Cardiac fibroblast (primary cell): Measurements from ENCODE around the gene GCN1.
A peak's percentile ranks its signal among the peaks of the same experiment; 100 is the strongest.
"Not testable (repeated sequence)": the region's sequence is repeated elsewhere in the genome, so short reads cannot be mapped to it uniquely, and the experiment has no call there.

ENCODE experiments used
- DNase-seq, 2 donors: peaks; one replicate each; pipeline versions ENCODE4 v3.0.0 to v3.0.0-alpha.2; 2010; ENCODE audit warnings: low read depth in 2 of 2
- H3K4me3 ChIP-seq, 2 donors: replicated peaks in 1 of 2; 1 replicate in 1 of 2; 2 replicates in 1 of 2; pipeline ENCODE4 v1.5.1; 2011; ENCODE audit warnings: low read depth in 2 of 2, low read length in 2 of 2, mild to moderate bottlenecking in 2 of 2, moderate library complexity in 1 of 2
- CTCF ChIP-seq: IDR thresholded peaks from one replicate; pipeline ENCODE4 v1.5.1; 2011; ENCODE audit warnings: low read depth, mild to moderate bottlenecking, low read length, inconsistent platforms

The GCN1 gene

DNA sequence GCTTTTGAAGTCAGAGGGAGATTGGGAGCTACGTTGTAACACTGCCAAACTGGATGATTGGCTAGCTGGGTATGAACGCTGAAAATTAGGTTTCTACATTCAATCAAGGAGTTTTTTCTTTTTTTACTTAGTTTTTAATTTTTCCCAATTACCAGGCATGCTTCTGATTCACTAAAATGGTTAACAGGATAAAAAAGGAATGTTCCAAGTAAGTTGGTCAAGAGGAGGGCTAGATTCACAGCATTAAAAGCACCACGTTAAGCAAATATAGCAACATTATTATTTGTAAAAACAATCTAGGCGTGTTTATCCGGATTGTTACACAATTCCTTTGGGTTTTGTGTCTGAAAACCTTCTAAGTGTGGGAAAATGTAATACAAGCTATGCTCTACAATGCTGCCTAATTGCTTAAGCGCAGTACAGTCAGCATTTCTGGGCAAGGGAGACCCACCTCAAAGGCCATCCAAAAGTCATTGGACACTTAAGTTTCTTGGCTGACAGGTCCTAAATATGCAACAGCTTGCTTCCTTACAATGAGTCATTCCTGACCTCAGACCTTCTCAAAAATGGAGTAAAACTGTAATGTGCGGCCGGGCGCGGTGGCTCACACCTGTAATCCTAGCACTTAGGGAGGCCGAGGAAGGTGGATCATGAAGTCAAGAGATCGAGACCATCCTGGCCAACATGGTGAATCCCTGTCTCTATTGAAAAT lies 5.2 kb upstream of the GCN1 start:
- no peak for TF ChIP-seq CTCF
- peak overlapping the region; percentile 91 to 97 for H3K4me3 ChIP-seq
- peak; percentile 96 to 97 for DNase-seq

DNA sequence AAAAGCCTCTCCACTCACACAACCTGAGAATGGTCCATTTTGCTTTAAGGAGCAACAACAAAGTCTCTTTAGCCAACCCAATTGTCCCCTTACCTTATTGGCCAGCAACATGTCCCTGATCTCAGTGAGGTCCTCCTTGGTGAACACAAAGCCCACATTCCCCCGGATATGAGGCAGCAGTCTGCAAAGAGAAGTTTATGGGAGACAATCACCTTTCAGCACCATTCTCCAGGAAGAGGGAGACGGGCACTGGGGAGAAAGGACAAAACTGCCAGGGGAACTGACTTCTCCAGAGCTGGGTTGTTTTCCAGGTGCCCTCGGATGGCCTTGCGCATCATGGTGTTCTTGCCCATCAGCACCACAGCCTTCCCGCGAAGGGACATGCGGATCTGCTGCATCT lies 4.5 kb upstream of the GCN1 start:
- peak overlapping the region; percentile 91 to 97 for H3K4me3 ChIP-seq
- DNase-seq = no peak
- no peak for TF ChIP-seq CTCF

GRCh38 chr12:120197542-120197887 lies 3.0 kb upstream of the GCN1 start:
- no peak overlapping the region for H3K4me3 ChIP-seq
- DNase-seq = no peak
- no peak for TF ChIP-seq CTCF

DNA sequence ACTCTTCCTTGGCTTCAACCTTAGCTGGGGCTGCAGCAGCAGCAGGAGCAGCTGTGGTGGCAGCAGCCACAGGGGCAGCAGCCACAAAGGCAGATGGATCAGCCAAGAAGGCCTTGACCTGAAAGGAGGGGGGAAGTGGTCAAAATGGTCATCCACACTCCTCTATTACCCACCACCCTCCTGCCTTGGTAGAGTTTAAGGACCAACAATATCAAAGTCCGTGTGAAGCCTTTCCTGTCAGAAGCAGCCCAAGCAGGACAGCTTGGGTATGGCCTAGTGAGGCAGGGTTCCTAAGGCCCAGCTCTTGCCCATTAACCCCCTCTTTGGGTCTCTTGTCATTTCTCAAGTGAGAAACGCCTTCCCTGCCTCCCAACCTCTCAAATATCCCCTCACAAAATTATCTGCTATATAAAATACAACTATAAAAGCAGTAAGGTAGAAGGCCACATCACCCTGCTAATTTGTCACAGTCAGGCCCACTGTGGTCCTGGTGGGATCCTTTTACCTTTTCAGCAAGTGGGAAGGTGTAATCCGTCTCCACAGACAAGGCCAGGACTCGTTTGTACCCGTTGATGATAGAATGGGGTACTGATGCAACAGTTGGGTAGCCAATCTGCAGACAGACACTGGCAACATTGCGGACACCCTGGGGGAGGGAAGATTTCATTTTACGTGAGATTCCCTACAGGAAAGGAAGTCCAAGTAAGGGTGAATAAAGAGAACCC lies 2.5 kb upstream of the GCN1 start:
- H3K4me3 ChIP-seq = not testable (repeated sequence)

GRCh38 chr12:120196363-120196762 lies 1.8 kb upstream of the GCN1 start:
- no peak for TF ChIP-seq CTCF

More for the DNA sequence above, 2.5 kb upstream of the GCN1 start:
- not testable (repeated sequence) for DNase-seq

DNA sequence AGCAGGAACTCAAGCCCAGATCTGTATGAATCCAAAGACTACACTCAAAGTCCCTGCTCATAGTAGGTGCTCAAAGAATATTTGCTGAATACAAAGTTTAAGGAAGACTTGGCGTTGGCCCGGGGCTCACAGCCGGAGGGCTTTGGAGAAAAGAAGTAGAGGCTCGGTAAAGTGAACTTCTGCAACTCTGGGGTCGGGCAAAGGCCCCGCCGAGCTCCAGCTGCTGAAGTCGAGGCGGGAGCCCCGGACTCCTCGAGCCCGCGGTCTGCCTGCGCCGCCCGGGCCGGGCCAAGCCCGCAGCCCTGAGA lies 335 bp downstream of the GCN1 start:
- peak overlapping the region; percentile 71 to 86 for H3K4me3 ChIP-seq
- TF ChIP-seq CTCF = no peak
- peak in 1 of 2 donors; percentile 22 for DNase-seq

More at GRCh38 chr12:120196363-120196762, 1.8 kb upstream of the GCN1 start:
- H3K4me3 ChIP-seq = no peak overlapping the region
- peak in 1 of 2 donors; percentile 12 for DNase-seq

DNA sequence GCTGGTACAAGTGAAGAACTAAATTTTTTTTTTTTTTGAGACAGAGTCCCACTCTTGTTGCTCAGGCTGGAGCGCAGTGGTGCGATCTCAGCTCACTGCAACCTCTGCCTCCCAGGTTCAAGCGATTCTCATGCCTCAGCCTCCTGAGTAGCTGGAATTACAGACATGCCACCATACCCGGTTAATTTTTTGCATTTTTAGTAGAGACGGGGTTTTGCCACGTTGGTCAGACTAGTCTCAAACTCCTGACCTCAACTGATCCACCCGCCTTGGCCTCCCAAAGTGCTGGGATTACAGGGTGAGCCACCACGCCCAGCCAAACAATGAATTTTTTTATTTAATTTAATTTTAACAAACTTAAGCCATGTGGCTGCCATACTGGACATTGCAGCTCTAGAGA lies 1.2 kb downstream of the GCN1 start:
- H3K4me3 ChIP-seq = peak overlapping the region in 1 of 2 donors; percentile 86
- not testable (repeated sequence) for DNase-seq
